G401 (cell line): ENCODE data around the gene HS6ST3. TPM values are rescaled to one million over a fixed set of nuclear protein-coding genes. Genes with fewer than 3 reads are reported as not detected.

Source experiments
- DNase-seq: peaks from one replicate; pipeline ENCODE4 v3.0.0-alpha.2; 2015; ENCODE audit warnings: low spot score
- in situ Hi-C: cut with HindIII; loops from 2 replicates; pipeline ENCODE4 v1.10.0; 2016; ENCODE audit warnings: low sequenced_read_pairs, mixed read lengths
- total RNA-seq: library from RNA; depleted of rRNA; stranded (reverse); fragments of >200 nt; shearing (Covaris generic); gene quantifications from 2 replicates; pipeline ENCODE4 v1.2.3, GENCODE V29; 2014

The HS6ST3 gene
- total RNA-seq, 1 experiment from 2014 or later = not detected

DNA sequence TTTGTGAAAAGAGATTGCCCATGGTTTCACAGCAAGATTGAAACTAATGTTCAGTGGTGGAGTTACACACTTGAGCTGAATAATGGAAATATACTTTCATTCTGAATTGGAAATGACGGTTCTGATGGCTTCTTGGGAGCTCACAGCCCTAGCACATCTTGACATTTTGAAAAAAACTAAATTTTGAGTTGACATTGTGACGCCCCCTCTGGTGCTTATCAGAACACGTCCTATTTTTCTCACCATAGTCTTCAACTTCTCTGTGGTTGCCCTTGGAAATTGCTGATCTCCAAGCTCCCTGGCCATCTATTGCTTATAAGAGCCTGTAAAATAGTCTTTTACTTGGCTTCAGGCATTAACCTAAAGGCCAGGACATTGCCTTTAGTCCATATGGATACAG, 702.3 kb downstream of the HS6ST3 start:
- in situ Hi-C loops = no loop called here
- DNase-seq = no peak

DNA sequence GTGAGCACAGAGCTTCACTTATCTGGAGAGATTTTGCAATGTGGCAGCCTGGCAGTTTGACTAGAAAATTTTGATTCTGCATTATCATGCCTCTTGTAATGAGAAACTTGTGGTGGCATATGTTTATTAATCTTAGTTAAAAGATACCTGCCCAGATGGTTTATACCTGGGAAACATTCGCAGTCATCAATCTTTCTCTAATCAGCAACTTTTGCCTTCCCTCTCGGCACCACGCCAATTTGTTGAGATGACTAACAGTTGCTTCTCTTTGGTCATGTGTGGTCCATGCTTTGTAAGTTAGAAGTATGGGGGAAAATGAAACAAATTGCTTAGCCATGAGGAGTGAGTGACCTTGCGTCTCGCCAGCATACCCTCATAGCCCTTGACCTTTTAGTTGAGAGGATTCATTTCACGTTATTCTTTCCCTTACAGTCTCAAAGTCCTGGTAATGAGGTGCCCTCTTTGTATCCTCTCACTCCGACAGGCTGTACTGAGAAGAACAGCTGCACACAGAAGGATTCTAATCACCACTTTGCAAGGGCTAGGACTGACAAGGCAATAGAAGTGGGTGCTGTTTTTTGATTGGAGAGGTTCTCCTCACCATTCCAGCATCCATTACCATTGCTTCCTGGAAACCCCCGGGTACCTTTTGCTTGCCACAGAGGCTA, 703.0 kb downstream of the HS6ST3 start:
- no peak for DNase-seq
- in situ Hi-C loops = no loop called here

DNA sequence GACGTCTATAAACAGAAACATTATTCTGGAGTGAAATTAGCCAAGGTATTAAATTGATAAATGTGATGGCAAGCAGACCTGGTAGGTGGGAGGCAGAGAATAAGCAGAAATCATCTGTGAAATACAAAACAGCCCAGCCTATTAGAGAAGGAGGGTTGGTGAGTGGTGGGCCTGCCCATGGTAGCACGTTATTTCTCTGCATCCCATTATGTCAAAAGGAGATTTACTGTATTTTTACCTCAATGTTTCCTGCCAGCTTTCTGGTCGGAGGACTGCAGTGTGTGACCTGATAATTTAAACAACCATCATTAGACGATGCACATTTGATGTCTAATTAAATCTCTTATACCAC, 703.5 kb downstream of the HS6ST3 start:
- DNase-seq = no peak
- in situ Hi-C loops = no loop called here

DNA sequence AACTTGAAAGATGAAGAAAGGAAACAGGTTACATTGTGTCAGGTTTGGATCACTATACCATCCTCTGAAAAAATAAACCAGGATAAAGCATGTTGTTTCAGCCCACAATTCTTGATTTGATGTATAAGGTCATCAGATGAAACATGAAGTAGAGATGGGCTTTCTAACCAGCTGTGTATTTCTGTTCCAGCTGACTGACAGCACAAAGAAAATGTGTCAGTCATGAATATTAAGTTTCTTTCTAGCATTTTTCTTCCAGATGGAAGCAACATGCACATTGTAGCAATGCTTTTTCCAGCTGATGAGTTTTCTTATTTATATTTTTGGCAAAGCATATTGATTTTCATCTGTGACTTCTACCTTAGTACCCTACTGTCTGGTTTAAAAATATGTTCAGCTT, 704.8 kb downstream of the HS6ST3 start:
- DNase-seq = no peak
- in situ Hi-C loops = no loop called here

DNA sequence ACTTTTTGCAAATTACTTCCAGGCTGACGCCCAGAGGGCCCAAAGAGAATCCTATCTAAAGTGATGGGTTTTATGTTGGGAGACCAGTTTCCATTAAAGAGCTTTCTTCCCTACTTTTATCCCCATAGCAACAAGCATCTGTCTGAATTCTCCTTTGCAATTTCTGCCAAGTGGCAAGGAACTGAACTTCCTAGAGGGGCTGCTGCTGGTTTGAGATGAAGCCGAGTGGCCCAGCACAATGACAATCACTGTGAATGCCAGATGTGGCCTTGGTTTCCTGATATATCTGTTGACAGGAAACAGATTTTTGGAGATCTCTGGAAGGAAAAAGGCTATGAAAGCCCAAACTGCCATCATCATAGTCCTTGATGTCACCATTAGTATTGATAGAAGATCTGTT, 705.8 kb downstream of the HS6ST3 start:
- in situ Hi-C loops = no loop called here
- DNase-seq = no peak

DNA sequence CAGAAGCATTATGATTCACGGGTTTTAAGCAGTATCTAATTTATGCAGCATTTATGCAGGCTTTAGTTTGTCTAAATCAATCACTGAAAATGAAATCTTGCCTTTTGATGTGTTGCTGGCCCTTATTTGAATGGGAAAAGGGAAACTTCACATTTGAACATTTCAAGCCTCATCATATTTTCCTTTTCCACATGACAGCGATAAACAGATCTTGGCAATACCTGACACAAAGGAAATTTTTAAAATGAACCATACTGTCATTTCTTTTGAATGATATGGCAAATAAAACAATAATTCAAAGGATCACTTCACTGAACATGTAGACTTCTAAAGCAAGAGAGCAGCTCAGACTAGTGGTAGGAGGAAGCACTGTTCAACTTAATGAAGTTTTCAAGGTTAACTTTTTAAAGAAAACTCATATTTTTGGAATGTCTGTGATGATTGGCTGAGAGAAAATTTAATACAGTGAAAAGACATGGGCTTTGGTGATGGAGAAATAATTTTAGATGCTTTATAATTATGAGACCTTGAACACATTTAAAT, 706.3 kb downstream of the HS6ST3 start:
- DNase-seq = no peak
- in situ Hi-C loops = no loop called here

DNA sequence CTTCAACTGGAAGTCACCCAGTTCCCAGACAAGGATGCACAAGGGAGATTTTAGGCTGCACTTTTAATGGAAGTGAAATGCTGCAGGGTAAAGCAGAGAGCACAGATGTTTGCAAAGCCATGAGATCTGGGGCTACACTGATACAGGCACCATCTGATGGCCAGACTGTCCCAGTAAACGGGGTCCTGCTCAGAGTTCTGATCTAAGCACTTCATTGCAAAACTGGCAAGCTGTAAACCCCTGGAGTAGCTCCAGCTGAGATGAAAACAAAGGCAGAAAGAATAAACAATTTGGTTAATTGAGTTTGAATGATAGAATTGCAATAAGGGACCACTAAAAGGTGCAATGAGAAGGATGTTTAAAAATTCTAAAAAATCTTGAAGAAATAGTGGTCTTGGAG, 707.2 kb downstream of the HS6ST3 start:
- DNase-seq = no peak
- in situ Hi-C loops = no loop called here

DNA sequence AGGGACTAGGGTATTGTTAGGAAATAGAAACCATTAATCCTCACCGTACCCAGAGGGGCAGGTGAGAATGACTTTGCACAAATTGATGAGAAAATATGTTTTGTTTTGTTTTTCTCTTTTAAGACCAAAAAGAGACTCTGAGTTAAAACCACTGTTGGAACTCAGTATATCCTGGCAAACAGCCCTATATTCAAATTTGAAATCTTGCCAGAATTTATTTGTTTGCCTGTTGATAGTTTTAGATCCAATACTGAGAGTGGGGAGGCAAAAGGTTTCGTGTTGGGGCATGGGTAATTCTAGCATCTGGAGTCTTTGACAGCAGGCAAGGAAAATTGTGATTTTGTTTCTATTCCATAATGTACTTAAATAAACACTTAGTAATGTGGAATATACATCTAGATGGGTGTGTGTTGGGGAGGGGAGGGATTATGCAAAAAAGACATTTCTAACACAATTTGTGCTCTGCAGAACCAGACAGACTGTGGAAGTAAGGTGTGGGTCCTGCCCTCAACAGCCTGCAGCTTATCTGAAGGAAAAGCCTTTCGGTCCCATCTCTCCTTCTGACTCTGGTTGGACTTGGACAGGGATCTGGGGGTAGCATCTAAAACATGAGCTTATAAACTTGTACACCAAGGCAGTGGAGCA, 713.7 kb downstream of the HS6ST3 start:
- in situ Hi-C loops = no loop called here
- DNase-seq = no peak

DNA sequence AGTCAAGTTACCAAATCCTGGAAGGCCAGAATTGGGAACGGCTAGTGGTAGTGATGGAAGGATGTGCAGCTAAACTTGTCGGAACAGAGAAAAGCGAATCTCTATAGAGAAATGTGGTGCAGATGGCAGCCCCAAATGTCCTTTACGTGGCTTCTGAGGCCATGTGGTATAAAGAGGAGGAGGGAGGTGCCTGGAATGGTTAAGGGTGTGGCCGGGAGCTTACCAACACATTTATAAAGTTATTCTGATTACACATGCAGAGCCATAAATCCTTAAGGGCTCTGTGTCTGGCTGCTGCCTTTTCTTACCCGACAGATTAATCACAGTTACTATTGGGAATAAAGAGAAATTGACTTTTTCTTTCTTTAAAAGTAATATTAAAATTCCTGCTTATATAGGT, 714.3 kb downstream of the HS6ST3 start:
- DNase-seq = no peak
- in situ Hi-C loops = no loop called here

DNA sequence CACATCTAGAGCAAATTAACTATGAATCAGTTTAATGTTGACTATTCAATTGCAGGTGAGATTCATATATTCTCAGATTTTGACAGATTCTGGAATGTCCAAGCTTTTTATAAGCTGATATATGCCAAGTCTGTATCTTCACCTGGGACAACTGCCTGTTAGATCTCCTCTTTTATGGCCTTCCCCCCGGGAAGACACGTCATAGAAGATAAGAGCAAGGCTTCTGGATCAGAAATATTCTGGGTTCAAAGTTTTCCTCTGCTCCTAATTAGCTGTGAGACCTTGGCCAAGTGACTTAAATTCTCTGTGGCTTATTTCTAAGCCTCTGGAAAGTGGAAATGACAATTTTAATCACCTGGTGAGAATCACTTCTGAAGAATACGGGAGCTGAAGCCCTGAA, 716.8 kb downstream of the HS6ST3 start:
- in situ Hi-C loops = no loop called here
- DNase-seq = no peak

DNA sequence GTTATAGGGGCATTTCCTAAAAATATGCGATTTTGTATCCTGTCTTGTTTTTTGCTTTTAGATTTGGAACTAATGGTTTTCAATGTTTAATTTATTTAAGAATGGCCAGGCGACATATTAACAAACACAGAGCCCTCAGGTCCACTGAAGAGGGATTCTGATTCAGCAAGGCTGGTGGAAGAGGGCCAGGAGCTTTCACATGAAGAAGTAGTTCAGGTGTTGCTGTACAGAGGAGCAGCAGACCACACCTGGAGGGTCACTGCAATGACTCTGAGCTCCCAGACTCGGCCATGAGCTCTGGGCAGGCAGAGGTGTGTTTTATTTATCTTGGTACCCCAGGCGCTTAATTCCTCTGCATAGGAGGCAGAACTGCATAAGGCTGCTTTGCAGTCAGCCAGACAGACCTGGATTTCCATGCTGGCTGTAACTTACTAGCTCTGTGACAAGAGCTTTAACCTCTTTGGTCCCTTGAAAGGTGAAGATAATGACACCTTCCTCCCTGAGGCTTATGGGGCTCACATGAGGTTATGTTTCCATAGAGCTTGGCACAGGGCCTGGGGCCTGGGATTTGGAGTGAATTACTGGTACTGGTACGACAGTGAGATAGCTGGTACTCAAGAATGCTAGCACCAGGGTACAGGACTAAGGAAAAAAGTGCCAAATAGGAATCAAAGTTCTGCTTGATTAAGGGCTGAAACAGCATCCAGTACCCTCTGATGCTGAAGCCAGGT, 719.6 kb downstream of the HS6ST3 start:
- in situ Hi-C loops = no loop called here

DNA sequence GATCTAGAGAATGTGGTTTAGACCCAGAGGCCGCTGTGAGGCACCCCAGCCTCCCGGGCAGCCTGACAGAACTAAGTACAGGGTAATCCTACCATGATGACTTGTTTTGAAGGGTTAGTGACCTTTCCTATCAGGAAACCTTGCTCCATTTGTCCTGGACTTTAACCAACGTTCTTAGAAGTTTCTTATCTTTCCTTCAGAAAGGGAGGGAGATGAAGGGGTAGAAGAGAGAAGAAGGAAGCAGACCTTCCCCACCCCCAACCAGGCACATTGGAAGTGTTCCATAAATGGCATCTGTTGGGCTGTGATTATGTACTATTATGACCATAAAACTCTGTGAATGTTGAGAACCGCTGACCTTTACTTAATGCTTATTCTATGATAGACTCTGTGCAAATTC, 720.2 kb downstream of the HS6ST3 start:
- in situ Hi-C loops = no loop called here
- no peak for DNase-seq

More for the DNA sequence above, 719.6 kb downstream of the HS6ST3 start:
- DNase-seq = no peak

DNA sequence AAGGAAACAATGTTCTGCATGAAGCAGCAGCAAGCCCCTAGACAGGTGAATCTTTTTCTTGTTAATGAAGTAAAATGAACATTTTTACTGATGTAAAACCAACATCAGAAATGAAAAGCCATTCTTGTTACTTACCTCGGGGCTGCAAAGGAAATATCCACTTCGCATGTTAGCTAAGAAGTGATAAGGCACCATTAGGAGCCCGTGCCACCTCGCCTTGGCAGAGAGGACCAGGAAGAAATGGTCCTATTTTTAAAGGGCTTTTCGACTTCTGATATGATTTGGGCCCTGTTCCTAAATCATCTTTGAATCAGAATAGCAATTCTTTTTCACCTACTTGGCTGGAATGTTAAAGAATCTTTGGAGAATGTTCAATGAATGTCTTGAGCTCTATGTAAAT, 721.1 kb downstream of the HS6ST3 start:
- in situ Hi-C loops = no loop called here
- DNase-seq = no peak

DNA sequence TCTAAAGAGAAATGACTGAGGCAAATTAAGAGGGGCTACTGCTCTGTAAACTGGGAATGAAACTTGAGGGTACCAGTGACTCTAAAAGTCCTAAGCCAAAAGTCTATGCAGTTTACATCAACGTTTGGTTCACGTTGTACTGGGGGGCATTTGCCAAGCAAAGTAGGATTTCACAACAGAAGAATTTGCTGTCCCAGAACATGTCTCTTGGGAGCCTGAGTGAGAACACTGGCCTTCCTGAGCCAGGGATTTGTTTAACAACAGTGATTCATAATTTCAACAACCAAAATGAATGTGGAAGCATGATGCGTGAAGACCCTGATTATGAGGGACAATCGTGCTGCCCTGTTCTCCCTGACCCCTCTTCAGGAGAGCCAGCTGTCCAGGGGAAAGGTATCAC, 726.4 kb downstream of the HS6ST3 start:
- in situ Hi-C loops = no loop called here
- no peak for DNase-seq

DNA sequence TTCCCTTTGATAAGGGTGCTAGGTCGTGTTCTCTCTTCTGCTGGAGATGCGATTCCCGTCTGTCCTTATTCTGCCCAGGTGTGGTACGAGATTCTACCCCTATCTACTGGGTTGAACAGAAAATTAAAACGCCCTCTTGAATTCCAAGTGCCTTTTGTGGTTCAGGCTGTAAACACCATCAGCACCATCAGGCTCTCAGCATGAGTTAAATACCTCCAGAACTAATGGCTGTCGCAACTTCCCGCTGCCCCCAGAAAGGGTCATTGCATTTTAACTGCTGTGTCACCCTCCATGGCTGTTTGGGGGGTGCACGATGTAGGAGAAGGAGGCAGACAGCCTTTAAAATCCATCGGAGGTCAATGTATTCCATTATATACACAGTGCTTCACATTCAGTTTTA, 727.0 kb downstream of the HS6ST3 start:
- DNase-seq = no peak
- in situ Hi-C loops = no loop called here

DNA sequence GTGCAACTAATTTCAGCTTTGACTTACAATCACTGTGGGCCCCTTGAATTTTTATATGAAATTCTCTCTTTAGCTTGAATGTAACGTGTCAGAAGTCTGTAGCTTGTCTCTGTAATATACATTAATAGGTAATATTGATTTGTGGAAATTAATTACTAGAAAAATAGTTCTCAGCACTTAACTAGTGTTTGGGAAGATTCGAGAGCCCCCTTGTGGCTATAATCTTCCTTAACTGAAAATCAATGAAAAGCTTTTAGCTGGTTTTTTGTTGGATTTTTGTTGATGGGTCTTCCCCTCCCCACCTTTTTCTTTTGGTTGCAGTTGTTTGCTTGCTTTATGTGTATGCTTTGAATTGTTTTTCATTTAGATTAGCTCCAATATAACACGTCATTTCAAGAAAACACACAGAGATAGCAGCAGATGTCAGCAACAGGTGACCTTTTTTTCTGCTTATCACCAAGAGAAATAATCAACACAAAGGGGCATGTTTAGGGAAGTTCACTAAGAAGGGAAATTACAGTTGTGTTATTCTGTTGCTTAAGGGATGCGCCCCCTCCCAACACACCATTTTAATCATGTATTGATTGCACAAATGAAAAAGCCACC, 727.5 kb downstream of the HS6ST3 start:
- no peak for DNase-seq
- in situ Hi-C loops = no loop called here

DNA sequence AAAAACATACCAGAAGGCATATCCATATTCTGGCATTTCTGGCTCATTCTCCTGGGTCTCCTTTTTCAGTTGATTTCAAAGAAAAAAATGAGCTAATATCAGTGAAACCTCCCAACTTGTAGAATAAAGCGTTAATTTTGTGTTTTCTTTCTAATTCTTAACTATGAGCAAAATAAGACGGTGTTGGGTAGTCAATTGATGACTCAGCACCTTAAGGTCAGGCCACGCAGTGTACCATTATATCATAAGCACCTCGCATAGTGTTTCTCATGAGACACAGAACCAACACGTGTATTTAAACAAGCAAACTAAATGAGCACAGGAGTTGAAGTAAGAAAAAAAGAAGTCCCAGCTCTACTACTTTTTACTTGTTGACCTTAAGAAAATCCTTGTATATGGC, 729.5 kb downstream of the HS6ST3 start:
- no peak for DNase-seq
- in situ Hi-C loops = no loop called here

DNA sequence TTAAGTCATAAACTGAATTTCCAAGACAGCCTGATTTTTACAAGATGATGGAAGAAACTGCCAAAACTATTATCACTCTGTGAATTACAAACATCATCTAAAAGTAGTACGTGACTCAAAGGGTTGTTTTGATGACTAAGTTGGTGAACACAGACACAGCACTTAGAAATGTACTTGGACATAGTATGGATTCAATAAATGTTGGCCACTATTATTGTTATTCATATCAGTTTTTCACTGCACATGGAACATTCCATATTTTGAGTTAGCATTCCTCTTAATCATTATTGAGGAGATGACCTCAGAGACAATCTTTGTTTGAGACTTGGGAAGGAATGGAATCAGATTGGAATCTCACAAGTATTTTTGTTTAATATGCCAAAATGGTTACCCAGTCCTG, 731.5 kb downstream of the HS6ST3 start:
- DNase-seq = no peak
- in situ Hi-C loops = no loop called here

DNA sequence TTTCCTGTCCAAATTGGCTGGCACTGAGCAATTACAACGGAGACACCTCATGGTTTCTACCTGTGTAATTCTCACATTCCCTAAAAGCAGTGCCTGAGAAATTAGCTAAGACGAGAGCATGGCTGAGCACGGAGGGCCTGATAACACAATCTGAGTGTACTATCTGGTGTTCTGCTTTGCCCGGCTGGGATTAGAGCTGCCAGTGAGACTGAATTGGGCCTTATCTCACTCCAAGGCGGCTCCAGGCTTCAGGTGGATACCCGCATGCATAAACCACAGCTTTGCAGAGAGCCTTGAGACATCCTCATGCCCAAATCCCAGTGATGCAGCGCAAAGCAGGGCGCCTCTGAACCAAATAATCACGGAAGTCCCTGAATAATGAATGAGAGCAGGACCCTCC, 732.1 kb downstream of the HS6ST3 start:
- DNase-seq = no peak
- in situ Hi-C loops = no loop called here

DNA sequence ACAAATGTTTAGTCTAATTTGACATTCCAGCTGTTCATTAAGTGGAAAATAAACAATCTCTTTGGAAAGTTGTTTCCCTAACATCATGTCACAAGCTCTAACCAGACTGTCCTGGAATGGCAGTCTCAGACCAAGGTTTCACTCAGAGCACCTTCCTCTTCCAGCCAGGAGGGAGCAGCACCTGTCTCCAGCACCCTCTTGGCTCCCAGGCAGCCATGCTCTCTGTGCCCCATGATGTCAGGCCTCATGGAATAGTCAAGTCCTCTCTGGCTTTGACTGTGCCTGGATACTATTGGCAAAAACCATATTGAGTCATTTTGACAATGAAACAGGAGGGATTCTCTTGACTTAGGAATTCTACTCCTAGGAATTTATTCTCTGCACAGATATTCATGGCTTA, 733.0 kb downstream of the HS6ST3 start:
- in situ Hi-C loops = no loop called here
- DNase-seq = no peak
